Measurements from ENCODE around the gene IER5. TPM values are rescaled to one million over a fixed set of nuclear protein-coding genes. Genes with fewer than 3 reads are reported as not detected.
A peak's percentile ranks its signal among the peaks of the same experiment; 100 is the strongest.

Gene IER5
- total and polyA plus RNA-seq, 9 of the 15 experiments (the other 6 are each of a cell fraction or from before 2014, with no cell fraction given) = 2.4 to 32.1 (median 12.0) TPM

GRCh38 chr1:181088079-181089016, at the start of gene IER5 (continued):
- TF ChIP-seq AFF1 (IDR thresholded peaks at IDR 0.05; ENCODE audit: low read depth in 1 of 2, partially characterized antibody in 2 of 2) (peak in 1 of 2 experiments; percentile 78), NELFE (IDR thresholded peaks at IDR 0.05; ENCODE audit: insufficient read depth, insufficient read length) (peak; percentile 90), ETV6 (IDR thresholded peaks at IDR 0.05; ENCODE audit: borderline replicate concordance in 1 of 2, low read depth in 2 of 2, low read length in 1 of 2) (peak; percentile 30 to 43; a peak in 2 of 4 replicates), ETV6 (CRISPR knock-in tag; IDR thresholded peaks at IDR 0.05; ENCODE audit: borderline replicate concordance) (no peak; the same call in 1 of the 2 replicates), ID3 (CRISPR knock-in tag; IDR thresholded peaks at IDR 0.05) (no peak), ID3 (tag; IDR thresholded peaks at IDR 0.05) (peak; percentile 64; the same call in 1 of the 2 replicates), ZZZ3 (IDR thresholded peaks at IDR 0.05) (no peak), ZNF274 (IDR thresholded peaks at IDR 0.05; ENCODE audit: borderline replicate concordance, low read depth, low read length) (peak; percentile 48; the same call in 1 of the 2 replicates), HMG20B (CRISPR knock-in tag; IDR thresholded peaks at IDR 0.05) (no peak), ZNF436 (CRISPR knock-in tag; IDR thresholded peaks at IDR 0.05) (peak; percentile 56; the same call in 1 of the 2 replicates), RB1 (IDR thresholded peaks at IDR 0.05; ENCODE audit: low read depth) (peak; percentile 87; the same call in 1 of the 2 replicates), POLR3G (IDR thresholded peaks at IDR 0.05; ENCODE audit: extremely low read depth, insufficient read length, insufficient replicate concordance) (no peak), HNRNPUL1 (IDR thresholded peaks at IDR 0.05; ENCODE audit: low read length) (no peak), HDAC3 (IDR thresholded peaks at IDR 0.05; ENCODE audit: borderline replicate concordance, partially characterized antibody) (peak; percentile 54), CCNT2 (IDR thresholded peaks at IDR 0.05; ENCODE audit: borderline replicate concordance, extremely low read depth, insufficient read length, low read depth, low read length) (peak; percentile 98), E4F1 (CRISPR knock-in tag; IDR thresholded peaks at IDR 0.05; ENCODE audit: borderline replicate concordance) (no peak), GABPA (tag; conservative IDR thresholded peaks at IDR 0.05; ENCODE audit: low read depth) (peak; percentile 62), ZNF695 (CRISPR knock-in tag; IDR thresholded peaks at IDR 0.05) (no peak), CAMTA2 (CRISPR knock-in tag; conservative IDR thresholded peaks at IDR 0.05) (0 out of 2 replicates have a peak, but pooled peaks have one; percentile 49), DPF2 (IDR thresholded peaks at IDR 0.05) (no peak; the same call in 1 of the 2 replicates)
